DND-41 (cell line): ENCODE results near the gene PAPLN.

Source experiments
- ATAC-seq: fragments of 200-7000 bp; cut with Tn5 transposase; 3 replicates; pipeline ENCODE4 v1.9.1; 2021; ENCODE audit warnings: low read depth; ENCODE audit not compliant: insufficient read depth
- DNase-seq: peaks from one replicate; pipeline ENCODE4 v3.0.0-alpha.2; 2020
- H2AFZ ChIP-seq: 2 replicates; pipeline ENCODE4 v1.6.0; 2012; ENCODE audit warnings: low read depth, low read length
- H3K27ac ChIP-seq: 2 replicates; pipeline ENCODE4 v1.5.1; 2012; ENCODE audit warnings: low read length, inconsistent platforms
- H3K27me3 ChIP-seq: fragments of 200-600 bp; sonication (generic); 2 replicates; pipeline ENCODE4 v1.6.0; 2012; ENCODE audit warnings: low read length, mild to moderate bottlenecking, inconsistent platforms; ENCODE audit not compliant: insufficient read depth, poor library complexity
- H3K36me3 ChIP-seq: 2 replicates; pipeline ENCODE4 v1.5.1; 2012; ENCODE audit warnings: low read length, inconsistent platforms; ENCODE audit not compliant: insufficient read depth
- H3K4me1 ChIP-seq: 2 replicates; pipeline ENCODE4 v1.5.1; 2012; ENCODE audit warnings: mild to moderate bottlenecking, low read length; ENCODE audit not compliant: insufficient read depth
- H3K4me2 ChIP-seq: 2 replicates; pipeline ENCODE4 v1.6.0; 2012; ENCODE audit warnings: mild to moderate bottlenecking, moderate library complexity, low read length, inconsistent platforms; ENCODE audit not compliant: insufficient read depth
- H3K4me3 ChIP-seq, 2 experiments: fragments of 200-600 bp in 1 of 2; shearing (Covaris generic) in 1 of 2; 2 replicates each; pipeline ENCODE4 v1.5.1; 2012 to 2016; ENCODE audit warnings: inconsistent platforms in 2 of 2, low read length in 2 of 2, mild to moderate bottlenecking in 2 of 2, low read depth in 1 of 2, moderate library complexity in 1 of 2
- H3K79me2 ChIP-seq: 2 replicates; pipeline ENCODE4 v1.6.0; 2012; ENCODE audit warnings: low read length, inconsistent platforms; ENCODE audit not compliant: insufficient read depth
- H3K9ac ChIP-seq: 2 replicates; pipeline ENCODE4 v1.6.0; 2012; ENCODE audit warnings: low read depth, mild to moderate bottlenecking, inconsistent platforms, low read length, moderate library complexity
- H3K9me3 ChIP-seq: 2 replicates; pipeline ENCODE4 v1.5.1; 2012; ENCODE audit warnings: low read length, moderate library complexity, mild to moderate bottlenecking, inconsistent platforms; ENCODE audit not compliant: insufficient read depth, severe bottlenecking
- H4K20me1 ChIP-seq: 2 replicates; pipeline ENCODE4 v1.6.0; 2012; ENCODE audit warnings: low read length; ENCODE audit not compliant: insufficient read depth
- CTCF ChIP-seq: IDR thresholded peaks from 2 replicates; pipeline ENCODE4 v1.5.1; 2012; ENCODE audit warnings: borderline replicate concordance, low read length, moderate library complexity, mild to moderate bottlenecking; ENCODE audit not compliant: poor library complexity, severe bottlenecking; ENCODE audit errors: extremely low read depth
- EZH2 ChIP-seq: IDR thresholded peaks from 3 replicates; pipeline ENCODE4 v1.6.1; 2012; ENCODE audit warnings: borderline replicate concordance, low read depth, mild to moderate bottlenecking, moderate library complexity, low read length, inconsistent platforms; ENCODE audit not compliant: severe bottlenecking

PAPLN gene

GRCh38 chr14:73231981-73232851 is 5.1 kb upstream of the PAPLN start:
- no peak for DNase-seq
- H3K9ac ChIP-seq: no peak overlapping the region
- H3K4me2 ChIP-seq: no peak overlapping the region
- H3K27ac ChIP-seq: no peak overlapping the region
- ATAC-seq: peak; percentile 62; the same call in 2 of the 3 replicates
- H3K9me3 ChIP-seq: no peaks in the 10 kb centered on the region
- H3K79me2 ChIP-seq: no peaks in the 10 kb centered on the region
- no peaks in the 10 kb centered on the region for H4K20me1 ChIP-seq
- H3K4me1 ChIP-seq: no peaks in the 10 kb centered on the region
- peaks cover 8% of the 10 kb centered on the region for H3K27me3 ChIP-seq
- no peaks in the 10 kb centered on the region for H3K36me3 ChIP-seq
- TF ChIP-seq EZH2 (no peak), CTCF (peak; percentile 37)
- H2AFZ ChIP-seq: no peak overlapping the region
- no peak overlapping the region for H3K4me3 ChIP-seq

- no peak overlapping the region for H3K9ac ChIP-seq
- H3K79me2 ChIP-seq: no peaks in the 10 kb centered on the region
- no peak for DNase-seq
- no peak overlapping the region for H3K27ac ChIP-seq
- ATAC-seq: no peak
- H3K4me3 ChIP-seq: no peak overlapping the region
- H2AFZ ChIP-seq: no peak overlapping the region
- no peaks in the 10 kb centered on the region for H3K4me1 ChIP-seq
- no peaks in the 10 kb centered on the region for H4K20me1 ChIP-seq
- H3K4me2 ChIP-seq: no peak overlapping the region
- TF ChIP-seq EZH2: no peak
- TF ChIP-seq CTCF: no peak
- H3K27me3 ChIP-seq: peaks cover 8% of the 10 kb centered on the region
- no peaks in the 10 kb centered on the region for H3K36me3 ChIP-seq
- H3K9me3 ChIP-seq: no peaks in the 10 kb centered on the region
Observed at GRCh38 chr14:73232984-73233383, 4.3 kb upstream of the PAPLN start.

- no peaks in the 10 kb centered on the region for H3K36me3 ChIP-seq
- H3K4me2 ChIP-seq: no peak overlapping the region
- no peak overlapping the region for H3K27ac ChIP-seq
- H3K9ac ChIP-seq: no peak overlapping the region
- no peaks in the 10 kb centered on the region for H3K9me3 ChIP-seq
- no peak for ATAC-seq
- TF ChIP-seq EZH2 (no peak), CTCF (no peak)
- no peak overlapping the region for H3K4me3 ChIP-seq
- H3K27me3 ChIP-seq: peaks cover 8% of the 10 kb centered on the region
- DNase-seq: no peak
- no peak overlapping the region for H2AFZ ChIP-seq
- H3K4me1 ChIP-seq: no peaks in the 10 kb centered on the region
- no peaks in the 10 kb centered on the region for H4K20me1 ChIP-seq
- H3K79me2 ChIP-seq: no peaks in the 10 kb centered on the region
Observed at GRCh38 chr14:73233564-73233963, 3.7 kb upstream of the PAPLN start.
